ENCODE results near the gene NFIX.

DNA sequence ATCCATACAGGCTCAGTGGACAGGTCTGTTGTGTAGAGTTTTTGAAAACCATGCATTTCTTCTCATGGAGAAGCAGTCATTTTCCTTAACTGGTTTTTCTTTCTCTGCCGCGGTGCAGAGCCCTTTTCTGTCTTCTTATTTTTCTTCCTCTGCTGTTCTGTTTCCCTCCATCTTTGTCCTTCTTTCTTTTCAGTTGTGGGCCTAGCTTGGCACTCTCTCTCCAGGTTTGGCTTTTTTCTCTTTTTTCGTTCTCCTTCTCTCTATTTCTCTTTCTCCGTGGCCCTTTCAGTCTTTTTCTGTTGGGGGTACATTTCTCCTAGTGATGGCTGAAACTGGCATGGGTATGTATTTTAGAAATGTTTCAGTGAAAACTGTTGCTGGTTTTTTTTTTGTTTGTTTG is 24.1 kb downstream of the NFIX start:
- no peak for TF ChIP-seq CTCF (conservative IDR thresholded peaks at IDR 0.05)
- TF ChIP-seq ZFX (IDR thresholded peaks at IDR 0.05) = no peak

Data from C4-2B (cell line).